HL-60/S4 treated with phorbol 12-myristate 13-acetate at 8.2 ng/mL for 4 days and 3 days (cell line): ENCODE data around the gene HSPA12A.
"Not testable (repeated sequence)": the region's sequence is repeated elsewhere in the genome, so short reads cannot be mapped to it uniquely, and the experiment has no call there.

Experiments
- in situ Hi-C: fragments of 300-500 bp; cut with MboI; formaldehyde crosslinking; loops from 2 replicates; pipeline ENCODE4 v1.15.0; 2022; ENCODE audit warnings: low sequenced_read_pairs

HSPA12A gene

DNA sequence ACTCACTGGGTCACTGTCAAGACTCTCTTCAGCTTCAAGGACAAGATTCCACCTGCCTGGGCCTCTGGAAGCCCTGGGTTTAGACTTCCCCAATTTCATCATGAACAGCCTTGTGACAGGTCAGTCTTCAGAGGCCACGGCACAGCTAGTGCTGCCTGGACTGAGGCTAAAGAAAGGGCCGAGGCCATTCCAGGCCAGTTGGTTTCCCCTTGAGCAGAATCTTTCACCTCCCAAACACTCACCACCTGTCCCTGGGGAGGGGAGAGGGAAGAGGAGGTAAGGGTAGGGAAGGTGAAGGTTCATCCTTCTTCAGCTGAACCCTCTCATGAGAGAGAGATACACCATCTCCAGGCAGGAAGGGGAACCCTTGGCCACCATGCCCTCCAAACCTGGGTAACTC, 24.3 kb downstream of the HSPA12A start:
- in situ Hi-C loops: no loop called here

DNA sequence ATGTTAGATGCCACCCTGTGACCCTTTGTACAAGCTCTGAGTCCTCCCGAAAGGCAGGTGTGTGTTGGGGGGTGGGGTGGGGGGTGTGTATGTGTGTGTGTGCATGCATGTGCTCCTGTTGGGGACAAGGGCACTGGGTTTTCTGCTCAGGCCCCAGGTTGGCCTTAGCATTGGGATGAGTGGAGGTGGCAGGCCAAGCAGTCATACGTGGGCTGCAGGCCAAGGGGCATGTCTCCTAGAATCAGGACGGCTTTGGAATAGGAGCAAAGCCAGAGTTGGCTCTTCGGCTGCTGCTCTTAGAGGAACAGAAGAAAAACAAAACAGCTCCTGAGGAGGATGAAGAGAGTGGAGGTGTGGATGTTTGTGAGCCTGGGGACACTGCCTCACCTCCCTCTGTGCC, 26.0 kb downstream of the HSPA12A start:
- in situ Hi-C loops: no loop called here

DNA sequence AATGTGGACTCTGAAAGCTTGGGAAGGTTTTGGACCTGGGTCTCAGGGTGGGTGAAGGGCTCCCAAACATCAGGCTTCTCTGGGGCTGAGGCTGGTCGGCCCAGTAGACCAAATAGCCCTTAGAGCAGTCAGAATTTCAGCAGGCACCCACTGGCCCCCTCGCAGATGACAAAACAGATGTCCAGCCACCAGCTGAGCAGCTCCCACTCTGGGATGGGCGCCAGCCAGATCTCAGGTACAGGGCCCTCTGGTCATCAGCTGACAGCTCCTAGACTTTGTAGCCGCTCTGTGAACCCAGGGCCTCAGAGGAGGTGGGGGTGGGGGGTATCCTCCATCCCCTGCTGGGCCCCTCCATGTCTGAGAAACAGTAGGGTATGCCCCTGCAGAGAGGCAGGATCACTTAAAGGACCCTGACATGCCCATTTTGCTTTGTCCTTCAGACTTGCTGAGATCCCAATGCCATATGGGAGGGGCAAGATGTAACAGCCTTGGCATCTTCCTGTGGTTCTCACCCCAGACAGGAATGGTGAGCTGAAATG, 26.5 kb downstream of the HSPA12A start:
- in situ Hi-C loops: no loop called here

DNA sequence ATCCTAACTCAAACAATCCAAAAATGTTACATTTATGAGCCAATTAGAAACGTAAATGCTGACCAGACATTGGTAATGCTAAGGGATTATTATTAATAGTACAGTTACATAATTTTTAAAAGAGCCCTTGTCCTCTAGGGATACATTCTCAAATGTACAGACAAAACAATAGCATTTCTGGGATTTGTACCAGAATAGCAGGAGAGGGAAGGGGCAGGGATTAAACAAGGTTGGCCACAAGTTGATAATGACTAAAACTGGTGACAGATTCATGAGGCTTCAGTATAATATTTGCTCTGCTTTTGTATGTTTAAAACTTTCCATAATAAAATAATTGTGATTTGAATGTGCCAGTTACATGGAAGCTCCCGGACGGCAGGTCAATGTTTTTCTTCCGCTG, 27.0 kb downstream of the HSPA12A start:
- in situ Hi-C loops: no loop called here

DNA sequence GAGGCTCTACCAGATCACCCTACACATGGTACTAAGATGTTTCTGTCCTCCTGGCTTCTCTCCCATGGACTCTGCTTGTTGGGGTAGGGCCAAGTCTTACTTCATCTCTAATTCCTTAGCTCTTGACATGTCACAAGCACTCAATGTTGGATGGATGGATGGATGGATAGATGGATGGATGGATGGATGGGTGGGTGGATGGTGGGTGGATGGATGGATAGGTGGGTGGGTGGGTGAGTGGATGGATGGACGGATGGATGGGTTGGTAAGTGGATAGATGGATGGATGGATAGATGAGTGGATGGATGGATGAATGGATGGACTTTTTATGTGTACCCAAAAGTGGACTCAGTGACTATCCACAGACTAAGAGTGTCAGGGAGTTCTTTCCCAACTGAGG, 28.5 kb downstream of the HSPA12A start:
- in situ Hi-C loops: no loop called here

DNA sequence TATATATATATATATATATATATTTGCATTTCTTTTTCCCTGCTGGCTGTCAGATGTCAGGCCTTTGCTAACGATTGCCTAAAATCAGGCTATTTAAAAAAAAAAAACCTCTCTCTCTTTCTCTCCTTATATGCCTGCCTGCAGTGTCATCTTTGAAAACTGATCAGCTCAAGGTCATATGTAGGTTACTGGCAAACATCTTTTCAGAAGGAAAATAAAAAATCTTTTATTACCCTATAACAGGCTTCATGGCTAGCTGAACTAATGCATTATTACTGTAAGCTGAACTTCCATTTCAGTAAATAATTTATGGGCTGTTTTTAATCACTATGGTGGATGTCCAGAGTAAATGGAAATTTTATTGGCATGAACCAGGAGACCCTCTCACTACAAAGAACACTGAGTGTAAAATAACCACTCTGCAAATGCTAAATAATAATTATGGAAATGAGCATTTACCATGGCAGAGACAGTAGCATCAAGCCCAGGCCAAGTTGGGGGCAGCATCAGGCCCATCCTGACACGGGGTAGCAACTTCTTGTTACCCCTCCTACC, 29.3 kb downstream of the HSPA12A start:
- in situ Hi-C loops: no loop called here

DNA sequence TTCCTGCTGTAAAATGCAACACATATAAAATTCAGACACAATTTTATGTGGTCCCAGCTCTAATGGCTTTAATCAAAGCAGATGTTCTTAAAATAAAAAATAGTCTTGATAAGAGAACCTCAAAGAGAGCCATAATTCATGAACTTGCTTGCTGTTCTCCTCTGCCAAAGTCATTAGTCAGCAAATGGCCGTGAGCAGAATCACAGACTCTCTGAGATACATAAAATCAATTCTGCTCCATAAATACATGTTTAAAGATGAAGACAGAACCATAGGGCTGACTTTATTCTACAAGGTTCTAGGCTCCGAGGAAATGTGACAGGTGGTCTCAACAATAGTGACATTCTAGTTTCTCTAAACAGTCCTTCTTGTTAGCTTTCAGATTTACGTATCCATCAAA, 29.8 kb downstream of the HSPA12A start:
- in situ Hi-C loops: no loop called here

DNA sequence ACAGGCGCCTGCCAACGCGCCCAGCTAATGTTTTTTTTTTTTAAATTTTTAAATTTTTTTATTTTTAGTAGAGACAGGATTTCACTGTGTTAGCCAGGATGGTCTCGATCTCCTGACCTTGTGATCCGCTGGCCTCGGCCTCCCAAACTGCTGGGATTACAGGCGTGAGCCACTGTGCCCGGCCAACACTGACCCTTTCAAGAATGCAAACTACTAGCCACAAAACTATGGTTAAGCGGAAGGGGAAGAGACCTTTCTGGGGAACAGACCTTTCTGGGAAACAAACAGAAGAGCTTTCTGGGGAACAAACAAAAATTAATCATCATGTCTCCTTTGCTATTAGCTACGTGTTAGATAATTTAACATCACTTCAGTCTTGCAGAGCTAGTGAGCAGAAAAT, 30.6 kb downstream of the HSPA12A start:
- in situ Hi-C loops: not testable (repeated sequence)

DNA sequence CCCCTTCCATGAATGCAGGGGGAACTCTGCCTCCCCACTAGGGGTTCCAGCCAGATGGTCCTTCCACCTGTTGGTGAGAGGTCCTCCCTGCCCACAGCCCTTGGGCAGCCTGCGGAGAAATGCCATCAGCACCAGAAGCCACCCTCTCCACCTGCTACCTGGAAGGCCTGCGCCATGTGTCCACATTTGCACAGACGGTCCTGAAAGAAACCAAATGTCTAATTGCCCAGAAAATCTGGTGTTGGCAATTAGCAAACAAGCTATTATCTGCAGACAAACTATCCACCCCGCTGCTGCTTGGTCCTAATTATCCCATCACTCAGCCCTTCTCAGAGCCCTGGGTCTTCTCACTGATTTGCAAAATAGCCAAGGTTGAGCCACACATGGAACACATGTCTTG, 32.3 kb downstream of the HSPA12A start:
- in situ Hi-C loops: no loop called here

DNA sequence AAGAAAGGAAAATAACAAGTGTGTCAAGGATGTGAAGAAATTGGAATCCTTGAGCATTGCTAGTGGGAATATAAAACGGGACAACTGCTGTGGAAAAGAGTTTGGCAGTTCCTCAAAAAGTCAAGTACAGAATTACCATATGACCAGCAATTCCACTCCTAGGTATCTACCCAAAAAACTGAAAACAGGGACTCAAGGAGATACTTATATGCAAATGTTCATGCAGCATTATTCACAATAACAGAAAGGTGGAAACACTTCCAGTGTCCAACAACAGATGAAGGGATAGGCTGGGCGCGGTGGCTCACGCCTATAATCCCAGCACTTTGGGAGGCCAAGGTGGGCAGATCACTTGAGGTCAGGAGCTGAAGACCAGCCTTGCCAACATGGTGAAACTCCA, 33.5 kb downstream of the HSPA12A start:
- in situ Hi-C loops: no loop called here

DNA sequence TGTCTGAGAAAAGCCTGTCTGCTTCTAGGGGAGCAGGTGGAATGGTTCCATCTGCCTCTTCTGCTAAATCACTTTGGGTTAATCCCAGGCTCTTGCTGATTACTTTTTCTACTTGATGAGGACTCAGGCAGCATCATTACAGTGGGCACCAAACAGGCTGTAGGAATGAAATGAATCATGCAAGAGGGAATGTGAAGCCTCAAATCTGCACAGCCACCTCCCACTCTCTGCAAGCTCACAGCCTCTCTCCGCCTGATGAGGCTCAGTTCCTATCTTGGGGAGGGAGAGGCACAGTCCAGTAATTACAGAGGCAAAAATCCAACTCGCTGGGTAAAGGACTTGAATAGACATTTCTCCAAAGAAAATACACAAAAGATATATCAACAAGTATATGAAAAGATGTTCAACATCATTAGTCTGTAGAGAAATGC, 34.0 kb downstream of the HSPA12A start:
- in situ Hi-C loops: no loop called here

DNA sequence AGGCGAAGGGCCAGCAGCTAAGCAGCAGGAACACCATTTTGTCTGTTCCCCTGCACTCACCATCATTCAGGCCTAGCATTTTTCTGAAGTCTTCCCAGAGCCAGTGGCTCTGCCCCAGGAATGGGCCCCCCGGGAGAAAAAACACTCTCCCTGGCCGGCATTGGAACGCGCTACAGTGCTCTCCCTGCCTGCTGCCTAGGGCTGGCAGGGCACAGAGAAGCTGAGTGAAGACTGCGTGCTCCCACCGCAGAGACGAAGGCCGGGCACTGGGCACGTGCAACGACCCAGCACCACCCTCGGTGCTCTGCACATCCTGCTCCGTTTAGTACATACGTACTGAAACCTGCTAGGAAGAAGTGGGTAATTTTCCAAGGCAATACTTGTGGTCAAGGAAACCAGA, 34.4 kb downstream of the HSPA12A start:
- in situ Hi-C loops: no loop called here

DNA sequence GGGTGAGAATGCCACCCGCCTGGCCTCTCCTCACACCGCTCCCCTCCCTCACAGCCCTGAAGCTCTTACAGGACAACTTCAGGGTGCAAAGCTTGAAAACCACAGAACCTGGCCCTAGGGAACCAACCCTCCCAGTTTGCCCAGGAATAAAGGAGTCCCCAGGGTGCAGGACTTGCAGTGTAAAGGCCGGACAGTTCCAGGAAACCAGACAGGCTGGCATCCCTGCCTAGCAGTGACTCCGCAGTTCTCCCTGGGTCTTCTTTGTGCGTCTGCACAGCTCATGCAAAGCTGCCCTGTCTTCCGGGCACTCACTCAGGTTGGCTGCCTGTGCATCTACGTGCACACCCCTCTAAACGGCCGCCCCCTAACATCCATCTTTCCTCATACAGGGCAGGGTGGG, 36.1 kb downstream of the HSPA12A start:
- in situ Hi-C loops: no loop called here

DNA sequence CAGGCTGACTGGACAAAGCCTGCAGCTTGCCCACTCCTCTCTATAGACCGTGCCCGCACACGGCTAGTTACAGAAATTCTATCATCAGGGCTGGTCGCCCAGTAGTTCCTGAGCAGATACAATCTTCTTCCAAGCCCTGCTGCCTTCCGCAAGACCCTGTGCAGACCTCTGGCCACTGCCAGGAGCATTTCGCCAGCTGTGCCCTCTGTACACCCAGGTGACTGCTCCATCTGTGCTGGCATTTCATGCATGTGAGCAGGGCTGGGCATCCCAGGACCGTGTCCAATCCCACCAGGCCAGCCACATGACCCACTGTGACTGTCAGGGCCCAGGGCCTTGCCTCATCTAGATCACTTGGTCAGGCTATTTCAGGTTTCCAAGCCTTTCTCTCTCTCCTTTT, 36.9 kb downstream of the HSPA12A start:
- in situ Hi-C loops: no loop called here

DNA sequence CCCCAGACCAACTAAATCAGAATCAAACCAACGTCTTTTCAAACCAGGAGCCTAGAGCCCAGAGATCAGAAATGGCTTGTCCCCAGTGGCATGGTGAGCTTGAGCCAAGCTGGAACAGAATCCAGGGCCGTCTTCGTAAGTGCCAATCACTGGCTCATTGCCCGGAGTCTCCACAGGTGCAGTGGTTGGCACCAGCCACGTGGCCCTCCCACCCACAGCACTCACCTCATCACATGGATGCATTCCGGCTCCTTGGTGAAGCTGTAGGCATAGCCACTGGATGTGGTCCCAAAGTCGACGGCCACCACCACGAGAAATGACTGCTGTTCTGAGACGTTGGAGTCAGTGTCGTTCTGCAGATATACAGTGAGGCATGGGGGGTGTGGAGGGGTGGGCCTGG, 37.4 kb downstream of the HSPA12A start:
- in situ Hi-C loops: no loop called here

DNA sequence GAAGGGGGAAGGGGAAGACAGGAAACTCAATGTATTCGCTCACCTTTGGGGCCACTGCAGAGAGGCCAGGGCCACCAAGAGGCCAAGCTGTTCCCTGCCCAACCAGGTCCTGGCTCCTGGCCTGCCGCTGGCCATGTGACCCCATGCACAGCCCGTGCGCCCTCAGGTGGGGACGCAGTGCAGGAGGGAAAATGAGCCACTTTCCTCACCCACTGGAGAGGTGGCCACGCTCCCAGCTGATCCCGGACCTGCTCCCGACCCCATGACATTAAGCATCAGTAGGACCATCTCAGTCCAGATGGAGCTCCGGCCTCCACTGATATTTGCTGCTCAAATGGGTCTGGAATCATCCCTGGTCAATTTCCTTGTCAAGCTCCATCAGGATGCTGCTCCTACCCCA, 40.2 kb downstream of the HSPA12A start:
- in situ Hi-C loops: no loop called here

DNA sequence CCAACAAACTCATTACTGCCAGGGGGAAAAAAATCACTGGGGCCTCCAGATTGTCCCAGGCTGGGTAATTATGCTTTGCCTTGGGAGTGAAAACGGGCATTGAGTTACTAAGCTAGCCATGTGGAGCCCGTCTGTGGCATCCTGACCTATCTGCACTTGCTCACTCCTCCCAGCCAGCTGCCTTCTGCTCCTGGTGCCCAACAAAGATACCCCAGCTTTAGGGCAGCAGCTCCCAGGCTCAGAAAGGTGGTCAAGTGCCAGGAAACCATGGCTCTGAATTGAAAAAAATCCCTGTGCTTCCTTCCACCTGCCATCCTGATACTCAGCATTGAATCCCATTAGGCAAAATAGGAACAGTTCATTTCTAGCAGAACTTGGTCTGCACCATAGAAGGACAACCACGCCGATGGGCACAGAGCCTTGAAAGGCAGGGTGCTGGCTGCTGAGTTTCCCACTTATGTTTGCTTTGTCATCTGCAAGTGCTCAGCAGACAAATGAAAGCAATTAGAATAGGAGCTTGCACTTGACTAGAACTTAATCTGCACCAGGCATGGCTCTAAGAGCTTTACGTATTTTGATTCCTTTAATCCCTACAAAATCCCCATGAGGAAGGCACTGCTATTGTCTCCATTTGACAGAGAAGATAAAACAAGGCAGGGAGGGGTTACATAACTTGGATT, 42.8 kb downstream of the HSPA12A start:
- in situ Hi-C loops: no loop called here

DNA sequence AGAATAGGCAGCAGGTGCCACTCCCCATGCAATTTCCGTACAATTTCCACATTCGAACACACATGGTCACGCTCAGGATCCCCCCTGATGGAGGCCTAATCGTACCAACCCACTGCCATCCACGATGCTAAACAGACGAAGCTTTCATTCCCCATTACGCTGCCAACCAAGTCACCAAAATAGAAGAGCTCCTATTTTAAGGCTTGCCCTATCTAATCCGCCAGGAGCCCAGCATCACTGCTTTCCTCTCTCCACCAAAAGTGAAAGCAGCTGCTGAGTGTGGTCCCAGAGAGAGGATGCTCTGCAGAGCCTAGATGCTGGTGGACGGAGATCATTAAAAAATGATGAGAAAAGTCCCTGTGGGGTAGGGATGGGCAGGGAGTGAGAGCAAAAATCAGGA, 43.3 kb downstream of the HSPA12A start:
- in situ Hi-C loops: no loop called here

DNA sequence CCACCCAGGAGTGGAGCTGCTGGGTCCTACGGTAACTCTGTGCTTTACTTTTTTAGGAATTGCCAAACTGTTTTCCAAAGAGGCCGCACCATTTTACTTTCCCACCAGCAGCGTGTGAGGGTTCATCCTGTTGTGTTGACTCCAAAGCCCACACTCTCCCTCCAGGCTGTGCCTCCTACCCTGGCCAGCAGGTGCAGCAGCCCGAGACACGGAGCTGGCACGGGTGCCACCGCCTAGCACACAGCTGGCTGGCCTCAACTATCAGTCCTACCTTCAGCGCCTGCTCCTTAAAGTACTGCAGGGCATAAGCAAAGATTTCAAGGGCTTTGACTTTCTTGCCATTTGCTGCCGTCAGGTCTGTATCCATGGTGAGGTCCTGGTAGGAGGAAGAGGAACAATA, 44.0 kb downstream of the HSPA12A start:
- in situ Hi-C loops: no loop called here

DNA sequence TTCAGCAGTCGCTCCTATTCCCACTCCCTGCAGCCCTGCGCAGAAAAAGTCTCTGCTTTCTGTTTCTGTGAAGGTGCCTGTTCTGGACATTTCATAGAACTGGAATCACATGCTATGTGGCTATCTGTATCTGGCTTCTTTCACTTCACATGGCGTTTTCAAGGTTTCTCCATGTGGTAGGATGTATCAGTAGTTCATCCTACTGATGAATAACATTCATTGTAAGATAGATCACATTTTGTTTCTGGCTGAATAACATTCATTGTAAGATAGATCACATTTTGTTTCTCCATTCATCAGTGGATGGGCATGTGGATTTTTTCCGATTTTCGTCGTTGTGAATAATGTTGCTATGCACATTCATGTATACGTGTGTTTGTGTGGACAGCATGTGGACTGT, 44.5 kb downstream of the HSPA12A start:
- in situ Hi-C loops: no loop called here

DNA sequence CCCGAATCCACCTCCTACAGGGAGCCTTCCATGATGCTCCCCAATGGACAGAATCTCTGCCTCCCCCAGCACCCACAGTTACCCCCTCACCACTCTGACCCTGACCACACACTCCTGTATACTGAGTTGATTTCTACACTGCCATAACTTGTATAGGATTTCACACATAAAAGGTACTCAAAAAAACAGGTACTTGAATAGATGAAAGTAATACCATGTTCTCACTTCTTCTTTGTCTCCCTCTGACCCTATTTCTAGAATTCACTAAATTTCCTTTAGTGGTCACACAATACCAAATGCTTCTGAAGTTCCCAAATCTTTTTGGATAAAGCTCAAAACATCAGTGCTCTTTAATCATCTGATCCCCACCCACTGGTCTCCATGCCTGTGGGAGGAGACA, 45.4 kb downstream of the HSPA12A start:
- in situ Hi-C loops: no loop called here

DNA sequence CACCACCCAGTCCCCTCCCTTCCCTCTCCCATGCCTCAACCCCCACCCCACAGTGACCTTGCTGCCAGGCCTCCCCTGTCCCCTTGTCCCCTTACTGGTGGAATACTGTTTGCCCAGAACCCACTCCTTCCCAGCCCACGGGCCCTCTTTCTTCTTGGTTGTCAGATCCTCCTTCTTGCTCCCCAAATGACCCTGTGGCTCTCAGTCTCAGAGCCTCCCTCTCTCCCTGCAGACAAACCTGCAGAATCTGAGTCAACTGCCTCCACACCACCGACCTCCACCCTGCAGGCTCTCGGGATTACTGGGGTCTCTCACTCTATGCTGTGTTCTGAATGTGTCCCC, 47.5 kb downstream of the HSPA12A start:
- in situ Hi-C loops: no loop called here
